Measurements from ENCODE around the gene OVOL1.

Gene OVOL1

DNA sequence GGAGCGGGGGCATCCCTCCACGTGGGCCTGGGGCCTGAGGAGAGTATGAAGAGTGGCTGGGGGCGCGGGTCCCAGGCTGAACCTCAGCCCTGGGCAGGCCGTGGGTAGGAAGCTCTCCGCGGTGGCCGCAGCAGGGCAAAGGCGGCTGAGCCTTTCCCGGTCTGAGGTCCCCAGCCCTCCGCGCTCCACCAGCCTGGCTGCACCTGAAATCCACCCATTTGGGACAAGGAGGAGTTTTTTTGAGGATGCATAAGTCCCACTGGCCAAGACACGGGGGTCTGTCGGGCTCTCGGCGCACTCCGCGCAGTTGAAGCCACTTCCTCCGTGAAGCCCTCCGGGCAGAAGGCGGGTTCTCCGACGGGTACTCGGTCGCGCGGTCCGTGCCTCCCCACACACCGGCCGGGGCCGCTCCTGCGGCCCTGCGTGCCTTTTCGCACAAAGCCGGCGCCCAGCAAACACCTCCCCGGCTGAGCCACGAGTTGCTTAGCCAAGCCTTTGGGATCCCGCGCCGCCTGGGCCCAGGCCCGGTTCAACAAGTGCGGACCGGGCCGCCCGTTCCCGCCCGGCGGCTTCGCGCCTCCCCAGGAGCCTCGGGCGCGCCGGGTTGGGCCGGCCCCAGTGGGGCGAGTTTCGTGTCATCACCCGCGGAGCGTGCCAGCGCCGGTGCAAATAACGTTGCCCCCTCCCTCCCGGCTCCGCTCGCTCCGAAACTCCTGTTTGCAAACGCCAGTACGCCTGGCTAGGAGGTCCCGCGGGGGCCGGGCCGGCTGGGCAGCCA lies 666 bp upstream of the OVOL1 start (continued):
- TF ChIP-seq, protein P1, sequence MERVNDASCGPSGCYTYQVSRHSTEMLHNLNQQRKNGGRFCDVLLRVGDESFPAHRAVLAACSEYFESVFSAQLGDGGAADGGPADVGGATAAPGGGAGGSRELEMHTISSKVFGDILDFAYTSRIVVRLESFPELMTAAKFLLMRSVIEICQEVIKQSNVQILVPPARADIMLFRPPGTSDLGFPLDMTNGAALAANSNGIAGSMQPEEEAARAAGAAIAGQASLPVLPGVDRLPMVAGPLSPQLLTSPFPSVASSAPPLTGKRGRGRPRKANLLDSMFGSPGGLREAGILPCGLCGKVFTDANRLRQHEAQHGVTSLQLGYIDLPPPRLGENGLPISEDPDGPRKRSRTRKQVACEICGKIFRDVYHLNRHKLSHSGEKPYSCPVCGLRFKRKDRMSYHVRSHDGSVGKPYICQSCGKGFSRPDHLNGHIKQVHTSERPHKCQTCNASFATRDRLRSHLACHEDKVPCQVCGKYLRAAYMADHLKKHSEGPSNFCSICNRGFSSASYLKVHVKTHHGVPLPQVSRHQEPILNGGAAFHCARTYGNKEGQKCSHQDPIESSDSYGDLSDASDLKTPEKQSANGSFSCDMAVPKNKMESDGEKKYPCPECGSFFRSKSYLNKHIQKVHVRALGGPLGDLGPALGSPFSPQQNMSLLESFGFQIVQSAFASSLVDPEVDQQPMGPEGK (CRISPR knock-in tag; IDR thresholded peaks at IDR 0.05; ENCODE audit: borderline replicate concordance), result no peak
- TF ChIP-seq ZNF565 (CRISPR knock-in tag; conservative IDR thresholded peaks at IDR 0.05; ENCODE audit: low read depth) (no peak), TSHZ2 (CRISPR knock-in tag; IDR thresholded peaks at IDR 0.05) (no peak), SNAI2 (CRISPR knock-in tag; IDR thresholded peaks at IDR 0.05) (no peak), ARNTL (CRISPR knock-in tag; IDR thresholded peaks at IDR 0.05; ENCODE audit: borderline replicate concordance, low read depth) (no peak)
- TF ChIP-seq, protein P2, sequence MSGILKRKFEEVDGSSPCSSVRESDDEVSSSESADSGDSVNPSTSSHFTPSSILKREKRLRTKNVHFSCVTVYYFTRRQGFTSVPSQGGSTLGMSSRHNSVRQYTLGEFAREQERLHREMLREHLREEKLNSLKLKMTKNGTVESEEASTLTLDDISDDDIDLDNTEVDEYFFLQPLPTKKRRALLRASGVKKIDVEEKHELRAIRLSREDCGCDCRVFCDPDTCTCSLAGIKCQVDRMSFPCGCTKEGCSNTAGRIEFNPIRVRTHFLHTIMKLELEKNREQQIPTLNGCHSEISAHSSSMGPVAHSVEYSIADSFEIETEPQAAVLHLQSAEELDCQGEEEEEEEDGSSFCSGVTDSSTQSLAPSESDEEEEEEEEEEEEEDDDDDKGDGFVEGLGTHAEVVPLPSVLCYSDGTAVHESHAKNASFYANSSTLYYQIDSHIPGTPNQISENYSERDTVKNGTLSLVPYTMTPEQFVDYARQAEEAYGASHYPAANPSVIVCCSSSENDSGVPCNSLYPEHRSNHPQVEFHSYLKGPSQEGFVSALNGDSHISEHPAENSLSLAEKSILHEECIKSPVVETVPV (CRISPR knock-in tag; IDR thresholded peaks at IDR 0.05), result no peak

DNA sequence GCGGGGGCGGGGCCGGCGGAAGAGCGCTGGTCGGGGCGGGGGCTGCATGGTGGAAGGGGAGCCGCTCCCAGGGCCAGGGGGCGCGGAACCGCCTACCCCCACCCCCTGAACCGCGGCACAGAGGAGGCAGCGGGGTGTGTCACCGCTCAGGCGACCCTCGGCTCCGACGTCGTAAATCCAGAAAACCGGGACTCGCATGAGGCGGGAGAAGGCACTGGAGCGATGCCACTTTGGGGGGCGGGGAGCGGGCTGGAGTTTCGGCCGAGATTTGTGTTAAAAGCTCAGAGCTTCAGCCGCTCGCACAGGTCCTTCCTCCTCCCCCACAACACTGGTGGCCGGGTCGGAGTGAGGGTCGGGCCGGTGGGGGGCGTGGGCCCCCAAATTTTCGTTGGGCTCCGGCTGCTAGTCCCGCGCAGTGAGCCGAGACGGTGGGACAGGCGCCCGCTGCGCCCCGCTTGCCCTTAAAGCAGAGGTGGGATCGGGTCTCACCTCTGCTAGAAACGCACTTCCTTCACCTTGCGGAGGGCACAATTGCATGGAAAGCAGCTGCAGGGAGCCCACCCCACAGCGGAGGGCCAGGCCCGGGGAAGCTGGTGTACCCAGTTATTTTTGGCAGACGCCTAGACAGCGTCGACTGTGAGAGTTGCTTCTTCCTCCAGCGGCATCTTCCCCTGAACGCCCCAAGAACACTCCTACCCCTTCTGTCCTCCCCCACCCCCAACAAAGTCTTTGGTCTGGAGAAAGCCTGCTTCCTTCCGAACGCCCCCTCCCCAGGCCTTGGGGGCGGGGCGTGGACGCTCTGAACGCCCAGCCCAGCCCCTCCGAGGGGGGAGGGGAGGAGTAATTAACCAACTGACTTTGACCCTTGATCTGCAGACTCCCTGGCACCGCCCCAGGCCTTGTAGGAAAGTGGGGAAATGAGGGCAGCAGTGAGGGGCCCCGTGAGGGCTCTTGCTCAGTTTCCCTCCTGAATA lies 1.1 kb downstream of the OVOL1 start:
- ATAC-seq, result no peak
- TF ChIP-seq TCF4 (CRISPR knock-in tag; IDR thresholded peaks at IDR 0.05; ENCODE audit: borderline replicate concordance) (no peak), ZC3H10 (CRISPR knock-in tag; IDR thresholded peaks at IDR 0.05) (no peak), TOX (CRISPR knock-in tag; IDR thresholded peaks at IDR 0.05; ENCODE audit: borderline replicate concordance) (no peak), OSR1 (CRISPR knock-in tag; IDR thresholded peaks at IDR 0.05) (no peak), GLIS3 (CRISPR knock-in tag; IDR thresholded peaks at IDR 0.05) (no peak), ESRRG (CRISPR knock-in tag; IDR thresholded peaks at IDR 0.05) (no peak)

DNA sequence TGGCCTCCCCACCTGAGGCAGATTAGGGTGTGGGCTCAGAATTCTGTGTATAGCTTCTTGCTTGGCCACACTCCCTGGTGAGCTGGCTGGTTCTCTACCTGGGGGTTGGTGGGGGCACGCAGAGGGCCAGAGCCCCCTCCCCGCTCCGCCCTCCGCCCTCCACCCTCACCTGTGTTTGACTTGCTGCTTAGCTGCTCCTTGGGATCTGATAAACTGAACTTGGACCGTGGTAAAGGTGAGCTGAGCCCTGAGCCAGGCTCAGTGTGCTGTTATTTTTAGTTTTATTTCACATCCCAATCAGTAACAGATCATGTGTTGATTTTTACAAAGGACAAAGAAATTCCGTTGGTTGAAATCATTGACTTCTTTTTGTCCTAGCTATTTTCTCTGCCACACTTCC lies 2.0 kb downstream of the OVOL1 start:
- ATAC-seq, result no peak
- TF ChIP-seq GLIS3 (CRISPR knock-in tag; IDR thresholded peaks at IDR 0.05) (no peak), BACH2 (CRISPR knock-in tag; IDR thresholded peaks at IDR 0.05; ENCODE audit: borderline replicate concordance) (no peak), TOX (CRISPR knock-in tag; IDR thresholded peaks at IDR 0.05; ENCODE audit: borderline replicate concordance) (no peak), CREB5 (CRISPR knock-in tag; IDR thresholded peaks at IDR 0.05; ENCODE audit: low read depth) (no peak), RARB (CRISPR knock-in tag; IDR thresholded peaks at IDR 0.05) (no peak), ARNTL (CRISPR knock-in tag; IDR thresholded peaks at IDR 0.05; ENCODE audit: borderline replicate concordance, low read depth) (no peak)

- ATAC-seq, result no peak
- TF ChIP-seq PPARA (CRISPR knock-in tag; IDR thresholded peaks at IDR 0.05; ENCODE audit: borderline replicate concordance) (no peak), RARB (CRISPR knock-in tag; IDR thresholded peaks at IDR 0.05) (no peak), ZC3H10 (CRISPR knock-in tag; IDR thresholded peaks at IDR 0.05) (no peak)
- TF ChIP-seq, protein P1 (CRISPR knock-in tag; IDR thresholded peaks at IDR 0.05; ENCODE audit: borderline replicate concordance), result no peak
Observed at GRCh38 chr11:65789230-65790103, 2.6 kb downstream of the OVOL1 start.
